HG02840 (cell line): ENCODE data around the gene GNL2.
"Not testable (repeated sequence)": the region's sequence is repeated elsewhere in the genome, so short reads cannot be mapped to it uniquely, and the experiment has no call there.

Experiments used
- ATAC-seq: cut with Tn5 transposase; IDR thresholded peaks from one replicate; pipeline ENCODE4 v1.9.1; 2021; ENCODE audit warnings: mild to moderate bottlenecking, moderate library complexity, moderate number of reproducible peaks; ENCODE audit not compliant: unreplicated experiment, low FRiP score

The GNL2 gene

GRCh38 chr1:37609002-37609401, 13.3 kb upstream of the GNL2 start:
- no peak for ATAC-seq

- no peak for ATAC-seq
Measured at GRCh38 chr1:37606481-37607263, 10.9 kb upstream of the GNL2 start.

- no peak for ATAC-seq
Measured at GRCh38 chr1:37605806-37606474, 10.2 kb upstream of the GNL2 start.

- no peak for ATAC-seq
Measured at GRCh38 chr1:37605061-37605650, 9.4 kb upstream of the GNL2 start.

- no peak for ATAC-seq
Measured at GRCh38 chr1:37602750-37603694, 7.3 kb upstream of the GNL2 start.

- ATAC-seq: no peak
Measured at GRCh38 chr1:37601441-37601840, 5.7 kb upstream of the GNL2 start.

GRCh38 chr1:37599940-37600339, 4.2 kb upstream of the GNL2 start:
- no peak for ATAC-seq

- peak; percentile 13 for ATAC-seq
Measured at GRCh38 chr1:37596182-37596667, 488 bp upstream of the GNL2 start.

GRCh38 chr1:37593726-37594125, 2.0 kb downstream of the GNL2 start:
- no peak for ATAC-seq

- ATAC-seq: no peak
Measured at GRCh38 chr1:37588939-37589338, 6.8 kb downstream of the GNL2 start.

GRCh38 chr1:37584544-37584943, 11.2 kb downstream of the GNL2 start:
- not testable (repeated sequence) for ATAC-seq

- ATAC-seq: no peak
Measured at GRCh38 chr1:37575692-37576091, 20.0 kb downstream of the GNL2 start.

- no peak for ATAC-seq
Measured at GRCh38 chr1:37574834-37575480, 20.8 kb downstream of the GNL2 start.

- no peak for ATAC-seq
Measured at GRCh38 chr1:37570528-37571334, 25.0 kb downstream of the GNL2 start.

GRCh38 chr1:37567023-37567422, 28.7 kb downstream of the GNL2 start:
- ATAC-seq: no peak

- no peak for ATAC-seq
Measured at GRCh38 chr1:37564892-37565291, 30.8 kb downstream of the GNL2 start.

GRCh38 chr1:37562984-37563383, 32.8 kb downstream of the GNL2 start:
- ATAC-seq: no peak

- no peak for ATAC-seq
Measured at GRCh38 chr1:37561133-37562132, 34.3 kb downstream of the GNL2 start.
